Stimulated activated naive CD8-positive, alpha-beta T cell treated with anti-CD3 and anti-CD28 coated beads, Interleukin-15, amount 100 ng/mL, for 72 hours (primary cell): Measurements from ENCODE around the gene SCG2.
"Not testable (repeated sequence)": the region's sequence is repeated elsewhere in the genome, so short reads cannot be mapped to it uniquely, and the experiment has no call there.

Experiments used
- ATAC-seq: fragments of 150-1000 bp; cut with Tn5 transposase; 2 replicates; pipeline ENCODE4 v1.10.0; 2021; ENCODE audit warnings: mild to moderate bottlenecking, moderate library complexity
- DNase-seq, 2 donors: peaks; one replicate each; pipeline ENCODE4 v3.0.0; 2021 to 2022
- H3K27ac Mint-ChIP-seq, 2 donors: one replicate each; pipeline ENCODE4 v1.8.0; 2022; ENCODE audit warnings: mild to moderate bottlenecking in 2 of 2, mixed read lengths in 2 of 2, moderate library complexity in 2 of 2
- H3K27me3 Mint-ChIP-seq: one replicate; pipeline ENCODE4 v1.8.0; 2022; ENCODE audit warnings: mixed read lengths
- H3K4me1 Mint-ChIP-seq: one replicate; pipeline ENCODE4 v1.8.0; 2022; ENCODE audit warnings: mild to moderate bottlenecking, mixed read lengths
- H3K4me3 Mint-ChIP-seq, 2 donors: one replicate each; pipeline ENCODE4 v1.8.0; 2022; ENCODE audit warnings: mild to moderate bottlenecking in 2 of 2, mixed read lengths in 2 of 2, moderate library complexity in 1 of 2
- H3K9me3 Mint-ChIP-seq, 2 donors: one replicate each; pipeline ENCODE4 v1.8.0; 2022; ENCODE audit warnings: mixed read lengths in 2 of 2

Gene SCG2

GRCh38 chr2:223594831-223595230, 7.3 kb downstream of the SCG2 start:
- no peak overlapping the region for H3K27ac Mint-ChIP-seq
- DNase-seq (no peak), ATAC-seq (no peak)
- H3K4me3 Mint-ChIP-seq: no peak overlapping the region
- no peaks in the 10 kb centered on the region for H3K9me3 Mint-ChIP-seq
- peaks cover 6% of the 10 kb centered on the region for H3K27me3 Mint-ChIP-seq
- no peaks in the 10 kb centered on the region for H3K4me1 Mint-ChIP-seq

GRCh38 chr2:223594259-223594658, 7.9 kb downstream of the SCG2 start:
- DNase-seq: no peak
- H3K9me3 Mint-ChIP-seq: no peaks in the 10 kb centered on the region
- ATAC-seq: no peak
- H3K27ac Mint-ChIP-seq: no peak overlapping the region
- no peak overlapping the region for H3K4me3 Mint-ChIP-seq
- no peaks in the 10 kb centered on the region for H3K4me1 Mint-ChIP-seq
- H3K27me3 Mint-ChIP-seq: peaks cover 6% of the 10 kb centered on the region

- not testable (repeated sequence) for H3K9me3 Mint-ChIP-seq, H3K27me3 Mint-ChIP-seq, ATAC-seq, H3K4me3 Mint-ChIP-seq, H3K4me1 Mint-ChIP-seq, DNase-seq, H3K27ac Mint-ChIP-seq
Measured at GRCh38 chr2:223592689-223593088, 9.5 kb downstream of the SCG2 start.

GRCh38 chr2:223591596-223591995, 10.6 kb downstream of the SCG2 start:
- ATAC-seq (no peak), DNase-seq (no peak)
- Mint-ChIP-seq H3K27ac (no peak overlapping the region), H3K4me3 (no peak overlapping the region), H3K27me3 (no peaks in the 10 kb centered on the region), H3K4me1 (no peaks in the 10 kb centered on the region), H3K9me3 (no peaks in the 10 kb centered on the region)

GRCh38 chr2:223590964-223591363, 11.2 kb downstream of the SCG2 start:
- no peak for ATAC-seq
- Mint-ChIP-seq H3K9me3 (no peaks in the 10 kb centered on the region), H3K4me1 (no peaks in the 10 kb centered on the region), H3K4me3 (no peak overlapping the region), H3K27ac (no peak overlapping the region), H3K27me3 (no peaks in the 10 kb centered on the region)
- DNase-seq: no peak

GRCh38 chr2:223589901-223590300, 12.3 kb downstream of the SCG2 start:
- H3K9me3 Mint-ChIP-seq: no peaks in the 10 kb centered on the region
- ATAC-seq (no peak), DNase-seq (no peak)
- no peaks in the 10 kb centered on the region for H3K4me1 Mint-ChIP-seq
- H3K4me3 Mint-ChIP-seq: no peak overlapping the region
- no peaks in the 10 kb centered on the region for H3K27me3 Mint-ChIP-seq
- no peak overlapping the region for H3K27ac Mint-ChIP-seq

GRCh38 chr2:223588251-223588650, 13.9 kb downstream of the SCG2 start:
- no peak for ATAC-seq
- DNase-seq: no peak
- Mint-ChIP-seq H3K27ac (no peak overlapping the region), H3K27me3 (no peaks in the 10 kb centered on the region), H3K9me3 (no peaks in the 10 kb centered on the region), H3K4me1 (no peaks in the 10 kb centered on the region), H3K4me3 (no peak overlapping the region)

GRCh38 chr2:223587301-223587700, 14.9 kb downstream of the SCG2 start:
- DNase-seq (no peak), ATAC-seq (no peak)
- no peak overlapping the region for H3K27ac Mint-ChIP-seq
- H3K9me3 Mint-ChIP-seq: no peaks in the 10 kb centered on the region
- peaks cover 3% of the 10 kb centered on the region for H3K27me3 Mint-ChIP-seq
- H3K4me3 Mint-ChIP-seq: no peak overlapping the region
- no peaks in the 10 kb centered on the region for H3K4me1 Mint-ChIP-seq

GRCh38 chr2:223586261-223586660, 15.9 kb downstream of the SCG2 start:
- Mint-ChIP-seq H3K27me3 (peaks cover 8% of the 10 kb centered on the region), H3K9me3 (no peaks in the 10 kb centered on the region), H3K27ac (no peak overlapping the region), H3K4me3 (no peak overlapping the region), H3K4me1 (no peaks in the 10 kb centered on the region)
- DNase-seq (no peak), ATAC-seq (no peak)

- Mint-ChIP-seq H3K9me3 (no peaks in the 10 kb centered on the region), H3K27me3 (peaks cover 8% of the 10 kb centered on the region), H3K4me3 (no peak overlapping the region), H3K4me1 (no peaks in the 10 kb centered on the region), H3K27ac (no peak overlapping the region)
- DNase-seq (no peak), ATAC-seq (no peak)
Measured at GRCh38 chr2:223585666-223586065, 16.5 kb downstream of the SCG2 start.

- no peaks in the 10 kb centered on the region for H3K9me3 Mint-ChIP-seq
- ATAC-seq (no peak), DNase-seq (no peak)
- no peak overlapping the region for H3K4me3 Mint-ChIP-seq
- H3K4me1 Mint-ChIP-seq: no peaks in the 10 kb centered on the region
- H3K27me3 Mint-ChIP-seq: peaks cover 8% of the 10 kb centered on the region
- no peak overlapping the region for H3K27ac Mint-ChIP-seq
Measured at GRCh38 chr2:223582001-223582400, 20.2 kb downstream of the SCG2 start.

- H3K27me3 Mint-ChIP-seq: peaks cover 8% of the 10 kb centered on the region
- H3K4me1 Mint-ChIP-seq: no peaks in the 10 kb centered on the region
- DNase-seq: no peak
- H3K4me3 Mint-ChIP-seq: no peak overlapping the region
- no peaks in the 10 kb centered on the region for H3K9me3 Mint-ChIP-seq
- no peak overlapping the region for H3K27ac Mint-ChIP-seq
- ATAC-seq: no peak
Measured at GRCh38 chr2:223580951-223581350, 21.2 kb downstream of the SCG2 start.

- no peak overlapping the region for H3K27ac Mint-ChIP-seq
- H3K4me3 Mint-ChIP-seq: no peak overlapping the region
- DNase-seq: no peak
- no peak for ATAC-seq
- H3K9me3 Mint-ChIP-seq: no peaks in the 10 kb centered on the region
- H3K27me3 Mint-ChIP-seq: peaks cover 8% of the 10 kb centered on the region
- no peaks in the 10 kb centered on the region for H3K4me1 Mint-ChIP-seq
Measured at GRCh38 chr2:223578846-223579245, 23.3 kb downstream of the SCG2 start.

- DNase-seq: no peak
- H3K27ac Mint-ChIP-seq: no peak overlapping the region
- no peak overlapping the region for H3K4me3 Mint-ChIP-seq
- H3K4me1 Mint-ChIP-seq: no peaks in the 10 kb centered on the region
- H3K9me3 Mint-ChIP-seq: no peaks in the 10 kb centered on the region
- ATAC-seq: no peak
- H3K27me3 Mint-ChIP-seq: peaks cover 1% of the 10 kb centered on the region
Measured at GRCh38 chr2:223576873-223577272, 25.3 kb downstream of the SCG2 start.

GRCh38 chr2:223570784-223571183, 31.4 kb downstream of the SCG2 start:
- no peak for DNase-seq
- no peaks in the 10 kb centered on the region for H3K9me3 Mint-ChIP-seq
- H3K27ac Mint-ChIP-seq: no peak overlapping the region
- H3K27me3 Mint-ChIP-seq: no peaks in the 10 kb centered on the region
- H3K4me3 Mint-ChIP-seq: no peak overlapping the region
- ATAC-seq: no peak
- no peaks in the 10 kb centered on the region for H3K4me1 Mint-ChIP-seq

- Mint-ChIP-seq H3K27ac (no peak overlapping the region), H3K9me3 (no peaks in the 10 kb centered on the region), H3K4me1 (no peaks in the 10 kb centered on the region), H3K4me3 (no peak overlapping the region), H3K27me3 (no peaks in the 10 kb centered on the region)
- ATAC-seq: no peak
- no peak for DNase-seq
Measured at GRCh38 chr2:223566396-223566795, 35.8 kb downstream of the SCG2 start.

GRCh38 chr2:223563462-223563861, 38.7 kb downstream of the SCG2 start:
- no peak for ATAC-seq
- Mint-ChIP-seq H3K9me3 (no peaks in the 10 kb centered on the region), H3K4me1 (no peaks in the 10 kb centered on the region), H3K27ac (no peak overlapping the region), H3K4me3 (no peak overlapping the region), H3K27me3 (no peaks in the 10 kb centered on the region)
- no peak for DNase-seq

GRCh38 chr2:223562078-223562477, 40.1 kb downstream of the SCG2 start:
- Mint-ChIP-seq H3K9me3 (no peaks in the 10 kb centered on the region), H3K27ac (no peak overlapping the region), H3K27me3 (no peaks in the 10 kb centered on the region), H3K4me3 (no peak overlapping the region), H3K4me1 (no peaks in the 10 kb centered on the region)
- DNase-seq (no peak), ATAC-seq (no peak)
